KOPT-K1 (cell line): Measurements from ENCODE around the gene TMEM184C.

ENCODE experiments used
- H3K27ac ChIP-seq: fragments of 200-600 bp; sonication (generic); 2 replicates; pipeline ENCODE4 v1.5.1; 2016; ENCODE audit warnings: antibody characterized with exemption, mild to moderate bottlenecking, low read depth, low read length; ENCODE audit not compliant: poor library complexity, severe bottlenecking
- H3K36me3 ChIP-seq: fragments of 200-600 bp; sonication (generic); 2 replicates; pipeline ENCODE4 v1.5.1; 2017; ENCODE audit warnings: antibody characterized with exemption, mild to moderate bottlenecking, low read length, moderate library complexity; ENCODE audit not compliant: insufficient read depth
- H3K9me3 ChIP-seq: fragments of 200-600 bp; sonication (generic); 2 replicates; pipeline ENCODE4 v1.5.1; 2017; ENCODE audit warnings: antibody characterized with exemption, low read length, mild to moderate bottlenecking; ENCODE audit not compliant: insufficient read depth, poor library complexity, severe bottlenecking

Gene TMEM184C

GRCh38 chr4:147617173-147617840, at the start of gene TMEM184C:
TSS of gene TMEM184C (plus strand) at chr4:147617397. CDS start at chr4:147617957, 560 bp downstream.
- H3K27ac ChIP-seq: peak within 1 kb of the TSS; percentile 80

GRCh38 chr4:147570616-147571015, 46.6 kb upstream of the TMEM184C start:
- no peaks in the 10 kb centered on the region for H3K36me3 ChIP-seq
- peaks cover 33% of the 10 kb centered on the region for H3K9me3 ChIP-seq
- H3K27ac ChIP-seq: no peak overlapping the region

More at GRCh38 chr4:147617173-147617840, at the start of gene TMEM184C:
- H3K36me3 ChIP-seq: peaks cover 20% of the 10 kb centered on the region
- no peaks in the 10 kb centered on the region for H3K9me3 ChIP-seq

GRCh38 chr4:147571036-147571770, 46.0 kb upstream of the TMEM184C start:
- H3K27ac ChIP-seq: no peak overlapping the region
- peaks cover 27% of the 10 kb centered on the region for H3K9me3 ChIP-seq
- no peaks in the 10 kb centered on the region for H3K36me3 ChIP-seq

DNA sequence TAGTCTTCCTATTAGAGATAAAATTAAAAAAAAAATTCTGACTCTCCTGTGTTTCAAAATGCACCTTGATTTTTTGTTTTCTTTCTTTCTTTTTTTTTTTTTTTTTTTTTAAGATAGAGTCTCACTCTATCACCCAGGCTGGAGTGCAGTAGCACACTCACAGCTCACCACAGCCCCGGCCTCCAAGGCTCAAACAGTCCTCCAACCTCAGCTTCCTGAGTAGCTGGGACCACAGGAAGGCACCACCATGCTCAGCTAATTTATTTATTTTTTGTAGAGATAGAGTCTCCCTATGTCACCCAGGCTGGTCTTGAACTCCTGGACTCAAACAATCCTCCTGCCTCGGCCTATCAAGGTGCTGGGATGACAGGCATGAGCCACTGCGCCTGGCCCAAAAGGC, 41.1 kb upstream of the TMEM184C start:
- no peaks in the 10 kb centered on the region for H3K9me3 ChIP-seq
- H3K27ac ChIP-seq: no peak overlapping the region
- no peaks in the 10 kb centered on the region for H3K36me3 ChIP-seq

- Histone ChIP-seq H3K9me3 (no peaks in the 10 kb centered on the region), H3K27ac (no peak overlapping the region), H3K36me3 (no peaks in the 10 kb centered on the region)
Measured at GRCh38 chr4:147578051-147578476, 39.1 kb upstream of the TMEM184C start.

- Histone ChIP-seq H3K27ac (no peak overlapping the region), H3K9me3 (no peaks in the 10 kb centered on the region), H3K36me3 (no peaks in the 10 kb centered on the region)
Measured at GRCh38 chr4:147578593-147578992, 38.6 kb upstream of the TMEM184C start.

DNA sequence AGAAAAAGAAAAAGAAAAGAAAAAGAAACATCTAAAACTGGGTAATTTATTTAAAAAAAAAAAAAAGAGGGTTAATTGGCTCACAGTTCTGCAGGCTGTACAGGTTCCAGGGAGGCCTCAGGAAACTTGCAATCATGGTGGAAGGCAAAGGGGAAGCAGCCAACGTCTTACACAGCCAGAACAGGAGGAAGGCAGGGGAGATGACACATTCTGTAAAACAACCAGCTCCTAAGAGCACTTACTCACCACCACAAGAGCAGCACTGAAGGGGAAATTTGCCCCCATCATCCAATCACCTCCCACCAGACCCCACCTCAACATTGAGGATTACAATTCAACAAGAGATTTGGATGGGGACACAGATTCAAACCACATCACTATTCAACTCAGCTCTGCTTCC, 36.8 kb upstream of the TMEM184C start:
- no peak overlapping the region for H3K27ac ChIP-seq
- H3K9me3 ChIP-seq: peaks cover 11% of the 10 kb centered on the region
- H3K36me3 ChIP-seq: no peaks in the 10 kb centered on the region

- Histone ChIP-seq H3K9me3 (peaks cover 11% of the 10 kb centered on the region), H3K36me3 (no peaks in the 10 kb centered on the region), H3K27ac (no peak overlapping the region)
Measured at GRCh38 chr4:147581606-147582350, 35.4 kb upstream of the TMEM184C start.

GRCh38 chr4:147582386-147583060, 34.7 kb upstream of the TMEM184C start:
- Histone ChIP-seq H3K27ac (no peak overlapping the region), H3K9me3 (peaks cover 11% of the 10 kb centered on the region), H3K36me3 (no peaks in the 10 kb centered on the region)

GRCh38 chr4:147583876-147584275, 33.3 kb upstream of the TMEM184C start:
- Histone ChIP-seq H3K27ac (no peak overlapping the region), H3K36me3 (no peaks in the 10 kb centered on the region)

DNA sequence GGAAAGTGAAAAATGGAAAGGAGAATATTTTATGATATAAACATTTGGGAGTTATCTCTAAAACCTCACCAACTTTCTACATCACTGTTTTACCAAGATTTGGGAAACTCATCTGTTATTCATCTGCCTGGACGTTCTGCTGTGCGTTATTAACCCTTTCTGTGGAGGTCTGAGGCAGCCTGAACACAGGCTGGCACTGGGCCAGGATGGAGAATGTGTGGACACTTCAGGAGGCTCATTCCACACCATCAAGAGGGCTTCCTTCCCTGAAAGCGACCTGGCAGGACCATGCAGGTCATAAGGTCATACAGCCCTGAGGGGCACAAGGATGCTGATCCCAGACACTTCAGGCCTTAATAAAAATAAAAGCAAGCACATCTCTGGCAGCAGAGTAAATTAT, 31.2 kb upstream of the TMEM184C start:
- Histone ChIP-seq H3K36me3 (no peaks in the 10 kb centered on the region), H3K27ac (no peak overlapping the region), H3K9me3 (peaks cover 11% of the 10 kb centered on the region)

More at GRCh38 chr4:147583876-147584275, 33.3 kb upstream of the TMEM184C start:
- peaks cover 11% of the 10 kb centered on the region for H3K9me3 ChIP-seq

- H3K27ac ChIP-seq: no peak overlapping the region
- peaks cover 11% of the 10 kb centered on the region for H3K9me3 ChIP-seq
- H3K36me3 ChIP-seq: no peaks in the 10 kb centered on the region
Measured at GRCh38 chr4:147586637-147587036, 30.6 kb upstream of the TMEM184C start.

- Histone ChIP-seq H3K36me3 (no peaks in the 10 kb centered on the region), H3K9me3 (peaks cover 11% of the 10 kb centered on the region), H3K27ac (no peak overlapping the region)
Measured at GRCh38 chr4:147587041-147587440, 30.2 kb upstream of the TMEM184C start.

DNA sequence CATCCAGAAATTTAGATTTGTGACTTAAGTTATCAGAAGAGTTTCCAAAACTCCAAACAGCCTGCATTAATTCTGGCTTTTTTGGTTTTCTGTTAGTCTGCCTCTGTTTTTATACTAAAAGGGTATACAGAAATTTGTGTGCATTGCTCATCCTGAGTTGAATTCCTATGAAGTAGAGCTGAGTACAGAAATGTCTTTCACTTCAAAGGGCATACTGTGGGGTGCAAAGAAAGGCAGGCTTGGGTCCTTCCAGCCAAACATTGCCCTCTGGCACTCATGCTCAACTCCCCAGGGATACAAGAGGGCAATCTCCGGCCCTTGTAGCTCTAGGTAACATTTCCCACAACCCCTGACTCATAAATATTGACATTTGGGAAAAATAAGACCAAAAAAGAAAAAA, 27.6 kb upstream of the TMEM184C start:
- no peaks in the 10 kb centered on the region for H3K36me3 ChIP-seq
- H3K9me3 ChIP-seq: peaks cover 8% of the 10 kb centered on the region
- H3K27ac ChIP-seq: no peak overlapping the region
